ENCODE results near the gene ARL14.
"Not testable (repeated sequence)": the region's sequence is repeated elsewhere in the genome, so short reads cannot be mapped to it uniquely, and the experiment has no call there.

ARL14 gene

GRCh38 chr3:160678292-160678842 lies 1.4 kb downstream of the ARL14 start:
- no peak for DNase-seq

GRCh38 chr3:160684368-160684740 lies 7.4 kb downstream of the ARL14 start:
- DNase-seq = no peak

GRCh38 chr3:160685144-160685766 lies 8.3 kb downstream of the ARL14 start:
- no peak for DNase-seq

GRCh38 chr3:160686955-160687535 lies 10.1 kb downstream of the ARL14 start:
- peak; percentile 20 for DNase-seq

GRCh38 chr3:160691151-160691550 lies 14.2 kb downstream of the ARL14 start:
- DNase-seq = no peak

- DNase-seq = no peak
Measured at GRCh38 chr3:160691962-160692361, 15.0 kb downstream of the ARL14 start.

GRCh38 chr3:160693191-160693590 lies 16.2 kb downstream of the ARL14 start:
- no peak for DNase-seq

GRCh38 chr3:160694345-160694744 lies 17.4 kb downstream of the ARL14 start:
- no peak for DNase-seq

- no peak for DNase-seq
Measured at GRCh38 chr3:160695003-160695402, 18.0 kb downstream of the ARL14 start.

GRCh38 chr3:160695915-160696327 lies 19.0 kb downstream of the ARL14 start:
- DNase-seq = no peak

- DNase-seq = peak; percentile 14
Measured at GRCh38 chr3:160697637-160698380, 20.8 kb downstream of the ARL14 start.

GRCh38 chr3:160698599-160699195 lies 21.7 kb downstream of the ARL14 start:
- DNase-seq = no peak

- no peak for DNase-seq
Measured at GRCh38 chr3:160701490-160701889, 24.5 kb downstream of the ARL14 start.

GRCh38 chr3:160702290-160702689 lies 25.3 kb downstream of the ARL14 start:
- DNase-seq = no peak

- DNase-seq = no peak
Measured at GRCh38 chr3:160703974-160704373, 27.0 kb downstream of the ARL14 start.

GRCh38 chr3:160707187-160707794 lies 30.3 kb downstream of the ARL14 start:
- DNase-seq = peak; percentile 51

GRCh38 chr3:160709477-160710182 lies 32.7 kb downstream of the ARL14 start:
- DNase-seq = no peak

- DNase-seq = not testable (repeated sequence)
Measured at GRCh38 chr3:160713144-160713543, 36.2 kb downstream of the ARL14 start.

- DNase-seq = no peak
Measured at GRCh38 chr3:160719710-160720109, 42.8 kb downstream of the ARL14 start.

- DNase-seq = no peak
Measured at GRCh38 chr3:160720123-160720746, 43.3 kb downstream of the ARL14 start.

- DNase-seq = no peak
Measured at GRCh38 chr3:160722331-160722730, 45.4 kb downstream of the ARL14 start.

- no peak for DNase-seq
Measured at GRCh38 chr3:160725338-160725737, 48.4 kb downstream of the ARL14 start.

Measured in activated CD4-positive, alpha-beta T cell treated with anti-CD3 and anti-CD28 coated beads, Interleukin-10, Interleukin-2, amounts not matched to agents 100 ng/mL and 50 ng/mL, durations not matched to agents 16 hours and 8 hours (primary cell).